SK-N-SH (cell line): ENCODE data around the gene TTLL6. TPM values are rescaled to one million over a fixed set of nuclear protein-coding genes. Genes with fewer than 3 reads are reported as not detected.

Experiments
- CTCF ChIA-PET: fragments of 300-600, 350-600 bp; formaldehyde crosslinking; extraction: SDS; loops from one replicate; lab custom pipeline; 2021; lab: Yijun Ruan, JAX
- POLR2A ChIA-PET: fragments of 350-600 bp; sonication (Branson Sonifier 250); formaldehyde crosslinking; extraction: SDS; loops from one replicate; lab custom pipeline; 2020; ENCODE audit warnings: antibody characterized with exemption, inconsistent platforms; lab: Yijun Ruan, JAX
- DNase-seq: peaks from one replicate; pipeline ENCODE4 v3.0.0; 2012
- H2AFZ ChIP-seq: fragments of 200-600 bp; sonication (generic); 2 replicates; pipeline ENCODE4 v1.8.1; 2016; ENCODE audit warnings: antibody characterized with exemption, mild to moderate bottlenecking, low read depth
- H3F3A ChIP-seq: fragments of 200-600 bp; sonication (generic); replicated peaks from 2 replicates; pipeline ENCODE3; 2016; ENCODE audit warnings: antibody characterized with exemption, mild to moderate bottlenecking; ENCODE audit not compliant: insufficient read depth
- H3K27ac ChIP-seq, 2 experiments: fragments of 200-500 bp in 1 of 2; fragments of 200-600 bp in 1 of 2; sonication (Bioruptor generic) in 1 of 2; sonication (generic), shearing (Covaris generic) in 1 of 2; 2 replicates each; pipeline versions ENCODE4 v1.5.1 to v1.6.1; 2014 to 2016; ENCODE audit warnings: low read depth in 2 of 2, inconsistent platforms in 1 of 2, low read length in 1 of 2, mild to moderate bottlenecking in 1 of 2, mixed read lengths in 1 of 2
- H3K27me3 ChIP-seq: fragments of 200-600 bp; sonication (generic), shearing (Covaris generic); 2 replicates; pipeline ENCODE4 v1.6.1; 2016; ENCODE audit warnings: mixed run types; ENCODE audit not compliant: insufficient read depth
- H3K36me3 ChIP-seq, 2 experiments: fragments of 200-500 bp in 1 of 2; fragments of 200-600 bp in 1 of 2; sonication (Bioruptor generic) in 1 of 2; sonication (generic) in 1 of 2; replicated peaks in 1 of 2; 2 replicates each; pipeline versions ENCODE3 to v1.5.1; 2014 to 2016; ENCODE audit warnings: low read length in 1 of 2, mild to moderate bottlenecking in 1 of 2; ENCODE audit not compliant: insufficient read depth in 2 of 2, control insufficient read depth in 1 of 2
- H3K4me1 ChIP-seq, 2 experiments: fragments of 200-500 bp in 1 of 2; fragments of 200-600 bp in 1 of 2; sonication (Bioruptor generic) in 1 of 2; sonication (generic), shearing (Covaris generic) in 1 of 2; 2 replicates each; pipeline versions ENCODE4 v1.5.1 to v1.6.1; 2014 to 2016; ENCODE audit warnings: low read depth in 1 of 2, low read length in 1 of 2, mixed run types in 1 of 2; ENCODE audit not compliant: insufficient read depth in 2 of 2, control insufficient read depth in 1 of 2
- H3K4me2 ChIP-seq: fragments of 200-600 bp; sonication (generic), shearing (Covaris generic); 2 replicates; pipeline ENCODE4 v1.6.1; 2017; ENCODE audit warnings: mixed run types
- H3K4me3 ChIP-seq, 2 experiments: fragments of 200-500 bp in 1 of 2; fragments of 200-600 bp in 1 of 2; sonication (Bioruptor generic) in 1 of 2; sonication (generic), shearing (Covaris generic) in 1 of 2; 2 replicates each; pipeline versions ENCODE4 v1.5.1 to v1.8.1; 2014 to 2016; ENCODE audit warnings: low read depth in 2 of 2, inconsistent platforms in 1 of 2, low read length in 1 of 2, mild to moderate bottlenecking in 1 of 2, mixed read lengths in 1 of 2, moderate library complexity in 1 of 2
- H3K79me2 ChIP-seq: fragments of 200-600 bp; sonication (generic); 2 replicates; pipeline ENCODE4 v1.8.1; 2017; ENCODE audit warnings: mild to moderate bottlenecking; ENCODE audit not compliant: insufficient read depth
- H3K9ac ChIP-seq: fragments of 200-600 bp; sonication (generic); 2 replicates; pipeline ENCODE4 v1.6.1; 2017; ENCODE audit warnings: mixed run types
- H3K9me2 ChIP-seq: fragments of 200-600 bp; sonication (generic); 2 replicates; pipeline ENCODE4 v1.6.1; 2017; ENCODE audit warnings: mixed run types
- H3K9me3 ChIP-seq: fragments of 200-600 bp; sonication (generic); 2 replicates; pipeline ENCODE4 v1.6.1; 2017; ENCODE audit warnings: mixed run types, mild to moderate bottlenecking, moderate library complexity
- H4K20me1 ChIP-seq: fragments of 200-600 bp; sonication (generic); 2 replicates; pipeline ENCODE4 v1.6.1; 2017; ENCODE audit warnings: mild to moderate bottlenecking, mixed run types; ENCODE audit not compliant: insufficient read depth
- EP300 ChIP-seq, 2 experiments: IDR thresholded peaks; 2 replicates each; pipeline versions ENCODE4 v1.4.0 to v1.6.1; 2012; ENCODE audit warnings: borderline replicate concordance in 1 of 2, low read depth in 1 of 2, low read length in 1 of 2
- FOSL2 ChIP-seq: IDR thresholded peaks from 2 replicates; pipeline ENCODE4 v1.4.0; 2012; ENCODE audit warnings: low read depth, mild to moderate bottlenecking, moderate library complexity, borderline replicate concordance
- FOXJ3 ChIP-seq: sonication (generic); formaldehyde crosslinking; IDR thresholded peaks from 2 replicates; pipeline ENCODE4 v1.5.1; 2020; ENCODE audit warnings: mild to moderate bottlenecking, missing genetic modification reagents
- GABPA ChIP-seq: IDR thresholded peaks from 2 replicates; pipeline ENCODE4 v1.4.0; 2012; ENCODE audit warnings: low read depth, mild to moderate bottlenecking
- NRF1 ChIP-seq: IDR thresholded peaks from 2 replicates; pipeline ENCODE4 v1.6.1; 2012; ENCODE audit warnings: low read depth, mild to moderate bottlenecking, low read length
- RAD21 ChIP-seq: IDR thresholded peaks from 2 replicates; pipeline ENCODE4 v1.6.1; 2012; ENCODE audit warnings: mild to moderate bottlenecking, low read length
- RCOR1 ChIP-seq: fragments of 150-350 bp; IDR thresholded peaks from 2 replicates; pipeline ENCODE4 v1.6.1; 2017; ENCODE audit warnings: antibody characterized with exemption, low read length
- RXRA ChIP-seq: IDR thresholded peaks from 2 replicates; pipeline ENCODE4 v1.4.0; 2012; ENCODE audit warnings: low read depth, mild to moderate bottlenecking, borderline replicate concordance
- TCF12 ChIP-seq: IDR thresholded peaks from 2 replicates; pipeline ENCODE4 v1.4.0; 2012
- WGBS: methylation state at CpG from one replicate; pipeline ENCODE4 v1.1.6; 2017; ENCODE audit warnings: low lambda C conversion rate; 5-methylcytosine and 5-hydroxymethylcytosine counted together
- polyA plus RNA-seq, 3 experiments: library from polyadenylated mRNA; depleted of rRNA; stranded (reverse); fragments of >200 nt; gene quantifications; 2 replicates each; pipeline ENCODE4 v1.2.3, GENCODE V29; 2012
- TF ChIP-seq, protein P1 (sequence below): IDR thresholded peaks from 2 replicates; pipeline ENCODE4 v1.4.0; 2012; ENCODE audit warnings: low read depth, borderline replicate concordance
- TF ChIP-seq, protein P2 (sequence below): IDR thresholded peaks from 2 replicates; pipeline ENCODE4 v1.4.0; 2012; ENCODE audit warnings: low read depth, borderline replicate concordance

The TTLL6 gene
- polyA plus RNA-seq, 1 of the 3 experiments (the other 2 are of a cell fraction) = 3.1 TPM

DNA sequence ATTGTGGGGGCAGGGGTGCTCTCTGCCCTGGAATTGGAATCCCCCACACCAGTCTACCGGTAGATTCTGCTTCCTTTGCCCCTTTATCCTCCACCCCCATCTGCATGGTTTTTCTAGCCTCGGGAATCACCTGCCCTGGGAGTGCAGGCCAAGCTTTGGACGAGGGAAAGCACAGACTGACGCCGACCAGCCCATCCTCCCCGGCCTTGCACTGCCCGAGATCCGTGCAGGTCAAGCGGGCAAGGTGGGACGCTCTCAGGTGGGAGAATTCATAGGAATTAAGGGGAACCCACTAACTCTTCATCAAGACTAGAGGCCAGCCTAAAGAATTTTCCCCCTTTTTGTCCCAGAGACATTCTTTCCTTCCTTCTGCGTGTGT, 78.6 kb downstream of the TTLL6 start:
- TF ChIP-seq TCF12 = no peak
- TF ChIP-seq, protein P1, sequence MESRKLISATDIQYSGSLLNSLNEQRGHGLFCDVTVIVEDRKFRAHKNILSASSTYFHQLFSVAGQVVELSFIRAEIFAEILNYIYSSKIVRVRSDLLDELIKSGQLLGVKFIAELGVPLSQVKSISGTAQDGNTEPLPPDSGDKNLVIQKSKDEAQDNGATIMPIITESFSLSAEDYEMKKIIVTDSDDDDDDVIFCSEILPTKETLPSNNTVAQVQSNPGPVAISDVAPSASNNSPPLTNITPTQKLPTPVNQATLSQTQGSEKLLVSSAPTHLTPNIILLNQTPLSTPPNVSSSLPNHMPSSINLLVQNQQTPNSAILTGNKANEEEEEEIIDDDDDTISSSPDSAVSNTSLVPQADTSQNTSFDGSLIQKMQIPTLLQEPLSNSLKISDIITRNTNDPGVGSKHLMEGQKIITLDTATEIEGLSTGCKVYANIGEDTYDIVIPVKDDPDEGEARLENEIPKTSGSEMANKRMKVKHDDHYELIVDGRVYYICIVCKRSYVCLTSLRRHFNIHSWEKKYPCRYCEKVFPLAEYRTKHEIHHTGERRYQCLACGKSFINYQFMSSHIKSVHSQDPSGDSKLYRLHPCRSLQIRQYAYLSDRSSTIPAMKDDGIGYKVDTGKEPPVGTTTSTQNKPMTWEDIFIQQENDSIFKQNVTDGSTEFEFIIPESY = no peak
- no peak for TF ChIP-seq RCOR1
- Histone ChIP-seq H3K4me1 (no peaks in the 10 kb centered on the region), H3K27me3 (peaks cover 98% of the 10 kb centered on the region), H3K27ac (no peak overlapping the region), H3K79me2 (no peaks in the 10 kb centered on the region), H3K4me2 (no peak overlapping the region), H3K9me3 (no peaks in the 10 kb centered on the region), H3F3A (no peaks in the 10 kb centered on the region), H3K9me2 (no peaks in the 10 kb centered on the region), H3K4me3 (no peak overlapping the region), H3K36me3 (no peaks in the 10 kb centered on the region), H2AFZ (no peak overlapping the region), H3K9ac (no peak overlapping the region), H4K20me1 (no peaks in the 10 kb centered on the region)
- ChIA-PET CTCF (interaction anchor here (0.9 to 3.4 kb wide), 7 partner anchors 11 to 294 kb away, joined by 3 to 20 read pairs (median 10); partner anchors contain the start of gene PRAC2), POLR2A (no interaction called here)
- WGBS = 10% methylated on average over 11 of the region's 11 CpGs
- no peak for DNase-seq

DNA sequence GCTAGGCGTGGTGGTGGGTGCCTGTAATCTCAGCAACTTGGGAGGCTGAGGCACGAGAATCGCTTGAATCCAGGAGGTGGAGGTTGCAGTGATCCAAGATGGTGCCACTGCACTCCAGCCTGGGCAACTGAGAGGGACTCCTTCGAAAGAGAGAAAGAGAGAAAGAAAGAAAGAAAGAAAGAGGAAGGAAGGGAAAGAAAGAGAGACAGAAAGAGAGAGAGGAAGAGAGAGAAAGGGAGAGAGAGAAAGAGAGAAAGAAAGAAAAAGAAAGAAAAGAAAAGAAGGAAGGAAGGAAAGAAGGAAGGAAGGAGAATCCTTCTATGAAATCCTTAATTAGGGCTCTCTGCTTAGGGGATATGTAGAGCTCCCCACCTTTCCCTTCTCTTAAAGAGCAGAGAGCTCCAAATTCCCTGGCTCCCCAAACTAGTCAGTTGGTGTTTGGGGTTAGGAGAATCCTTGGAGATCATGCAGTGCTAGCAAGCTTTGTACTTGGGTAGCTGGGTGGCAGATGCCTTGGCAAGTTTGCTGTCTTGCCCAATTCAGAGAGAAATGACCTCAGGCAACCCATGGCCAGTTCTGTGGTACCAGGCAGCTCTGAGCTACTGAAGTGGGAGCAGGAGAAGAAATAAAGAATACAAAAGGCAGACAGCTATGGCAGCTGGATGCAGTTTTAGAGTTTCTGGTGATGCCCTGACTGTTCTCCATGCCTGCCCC, 79.5 kb downstream of the TTLL6 start:
- WGBS = 11% methylated on average over 4 of the region's 4 CpGs
- H3K4me2 ChIP-seq = no peak overlapping the region
- H4K20me1 ChIP-seq = no peaks in the 10 kb centered on the region
- POLR2A ChIA-PET = interaction anchor here (0.6 kb wide), 1 partner anchor 9 kb away, joined by 4 read pairs; the partner anchor contains the start of gene HOXB13
- H3K27ac ChIP-seq = no peak overlapping the region
- no peak for DNase-seq
- no peaks in the 10 kb centered on the region for H3K4me1 ChIP-seq
- H3K4me3 ChIP-seq = no peak overlapping the region
- TF ChIP-seq FOSL2 (no peak), GABPA (no peak), NRF1 (no peak), FOXJ3 (CRISPR knock-in tag) (no peak), RXRA (no peak), EP300 (IDR thresholded peaks at IDR 0.05; ENCODE audit: borderline replicate concordance in 1 of 2, low read depth in 1 of 2, low read length in 1 of 2) (no peak), TCF12 (no peak), RAD21 (no peak)
- TF ChIP-seq, protein P1 = no peak
- TF ChIP-seq, protein P2, sequence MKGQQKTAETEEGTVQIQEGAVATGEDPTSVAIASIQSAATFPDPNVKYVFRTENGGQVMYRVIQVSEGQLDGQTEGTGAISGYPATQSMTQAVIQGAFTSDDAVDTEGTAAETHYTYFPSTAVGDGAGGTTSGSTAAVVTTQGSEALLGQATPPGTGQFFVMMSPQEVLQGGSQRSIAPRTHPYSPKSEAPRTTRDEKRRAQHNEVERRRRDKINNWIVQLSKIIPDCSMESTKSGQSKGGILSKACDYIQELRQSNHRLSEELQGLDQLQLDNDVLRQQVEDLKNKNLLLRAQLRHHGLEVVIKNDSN = no peak
- TF ChIP-seq, all 33 proteins: peak for 0
- CTCF ChIA-PET = interaction anchor here (1.1 to 3.4 kb wide), 6 partner anchors 10 to 147 kb away, joined by 3 to 20 read pairs (median 14); partner anchors contain the start of gene PRAC2
- H3K36me3 ChIP-seq = no peaks in the 10 kb centered on the region
- H2AFZ ChIP-seq = no peak overlapping the region
- H3K27me3 ChIP-seq = peaks cover 98% of the 10 kb centered on the region
- no peaks in the 10 kb centered on the region for H3K79me2 ChIP-seq
- no peaks in the 10 kb centered on the region for H3K9me2 ChIP-seq
- H3F3A ChIP-seq = no peaks in the 10 kb centered on the region
- no peaks in the 10 kb centered on the region for H3K9me3 ChIP-seq
- no peak overlapping the region for H3K9ac ChIP-seq
